H1 (cell line): Measurements from ENCODE around the gene RNF5.

Source experiments
- KDM5A ChIP-seq: fragments of 200-600 bp; IDR thresholded peaks from 2 replicates; pipeline ENCODE4 v1.7.1; 2012; ENCODE audit warnings: mild to moderate bottlenecking, low read length, inconsistent platforms, mixed read lengths
- MAFK ChIP-seq: IDR thresholded peaks from 2 replicates; pipeline ENCODE4 v1.6.1; 2012; ENCODE audit warnings: low read depth, mild to moderate bottlenecking, improper control_type of control experiment, low read length
- YY1 ChIP-seq: IDR thresholded peaks from 2 replicates; pipeline ENCODE4 v1.6.1; 2011; ENCODE audit warnings: low read depth, mild to moderate bottlenecking, low read length
- TF ChIP-seq, protein P1 (sequence below), 3 experiments: IDR thresholded peaks; 1 replicate in 2 of 3; 2 replicates in 1 of 3; pipeline versions ENCODE4 v1.5.1 to v1.6.1; 2011; ENCODE audit warnings: low read length in 3 of 3, mild to moderate bottlenecking in 3 of 3, inconsistent platforms in 2 of 3, low read depth in 1 of 3, moderate library complexity in 1 of 3; ENCODE audit not compliant: insufficient read depth in 1 of 3; ENCODE audit errors: control extremely low read depth in 1 of 3

DNA sequence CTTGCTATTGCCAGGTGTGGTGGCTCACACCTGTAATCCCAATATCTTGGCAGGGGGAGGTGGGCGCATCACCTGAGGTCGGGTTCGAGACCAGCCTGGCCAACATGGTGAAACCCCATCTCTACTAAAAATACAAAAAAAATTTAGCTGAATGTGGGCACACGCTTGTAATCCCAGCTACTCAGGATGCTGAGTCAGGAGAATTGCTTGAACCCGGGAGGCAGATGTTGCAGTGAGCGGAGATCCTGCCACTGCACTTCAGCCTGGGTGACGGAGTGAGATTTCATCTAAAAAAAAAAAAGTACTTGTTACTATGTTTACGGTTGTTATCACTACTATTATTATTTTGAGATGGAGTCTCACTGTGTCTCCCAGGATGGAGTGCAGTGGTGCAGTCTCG lies 21.3 kb upstream of the RNF5 start:
- TF ChIP-seq KDM5A (no peak), YY1 (no peak), MAFK (no peak)
- TF ChIP-seq, protein P1, sequence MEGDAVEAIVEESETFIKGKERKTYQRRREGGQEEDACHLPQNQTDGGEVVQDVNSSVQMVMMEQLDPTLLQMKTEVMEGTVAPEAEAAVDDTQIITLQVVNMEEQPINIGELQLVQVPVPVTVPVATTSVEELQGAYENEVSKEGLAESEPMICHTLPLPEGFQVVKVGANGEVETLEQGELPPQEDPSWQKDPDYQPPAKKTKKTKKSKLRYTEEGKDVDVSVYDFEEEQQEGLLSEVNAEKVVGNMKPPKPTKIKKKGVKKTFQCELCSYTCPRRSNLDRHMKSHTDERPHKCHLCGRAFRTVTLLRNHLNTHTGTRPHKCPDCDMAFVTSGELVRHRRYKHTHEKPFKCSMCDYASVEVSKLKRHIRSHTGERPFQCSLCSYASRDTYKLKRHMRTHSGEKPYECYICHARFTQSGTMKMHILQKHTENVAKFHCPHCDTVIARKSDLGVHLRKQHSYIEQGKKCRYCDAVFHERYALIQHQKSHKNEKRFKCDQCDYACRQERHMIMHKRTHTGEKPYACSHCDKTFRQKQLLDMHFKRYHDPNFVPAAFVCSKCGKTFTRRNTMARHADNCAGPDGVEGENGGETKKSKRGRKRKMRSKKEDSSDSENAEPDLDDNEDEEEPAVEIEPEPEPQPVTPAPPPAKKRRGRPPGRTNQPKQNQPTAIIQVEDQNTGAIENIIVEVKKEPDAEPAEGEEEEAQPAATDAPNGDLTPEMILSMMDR (IDR thresholded peaks at IDR 0.05; ENCODE audit: control extremely low read depth in 1 of 3, insufficient read depth in 1 of 3, low read depth in 1 of 3, low read length in 3 of 3), result no peak
